Measurements from ENCODE around the gene EEF1G.

DNA sequence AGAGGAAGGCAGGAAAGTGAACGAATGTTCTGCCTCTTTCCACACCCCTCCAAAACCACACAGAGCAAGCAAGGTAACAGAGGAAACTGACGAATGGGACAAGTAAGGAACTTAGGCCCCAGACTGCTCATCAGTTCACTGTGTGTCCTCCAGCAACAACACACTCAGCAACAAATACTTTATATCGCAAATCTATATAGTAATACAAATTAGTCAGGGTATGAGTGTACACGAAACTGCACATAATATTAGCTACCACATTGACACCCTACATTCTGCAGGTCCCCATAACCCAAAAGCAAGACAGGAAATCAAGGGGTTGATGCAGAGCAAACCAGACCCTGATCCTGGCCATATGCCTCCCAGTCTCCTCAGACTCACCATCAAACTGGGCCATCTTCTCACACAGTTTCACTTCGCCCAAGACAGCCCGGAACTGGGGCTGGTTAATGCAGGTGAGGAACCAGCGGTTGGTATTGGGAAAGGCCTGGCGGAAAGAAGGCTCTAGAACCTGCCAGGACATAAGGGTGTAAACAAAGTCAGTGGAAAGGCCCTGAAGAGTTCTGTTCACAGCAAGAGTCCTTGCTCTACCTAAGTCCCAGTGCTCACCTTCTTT, 6.6 kb downstream of the EEF1G start:
- TF ChIP-seq FOXA1 (IDR thresholded peaks at IDR 0.05) (no peak), ZNF384 (IDR thresholded peaks at IDR 0.05) (no peak), SUZ12 (IDR thresholded peaks at IDR 0.05) (no peak), SP1 (IDR thresholded peaks at IDR 0.05) (no peak), BHLHE40 (IDR thresholded peaks at IDR 0.05; ENCODE audit: borderline replicate concordance) (no peak), FOXM1 (IDR thresholded peaks at IDR 0.05; ENCODE audit: borderline replicate concordance) (no peak)
